GM18505 (cell line): ENCODE results near the gene TSPAN13.

ENCODE experiments used
- ATAC-seq: cut with Tn5 transposase; IDR thresholded peaks from one replicate; pipeline ENCODE4 v1.9.1; 2021; ENCODE audit not compliant: unreplicated experiment
- POLR2A ChIP-seq: IDR thresholded peaks from 4 replicates; pipeline ENCODE4 v1.6.1; 2011; ENCODE audit warnings: borderline replicate concordance; ENCODE audit not compliant: insufficient read depth, insufficient read length; ENCODE audit errors: extremely low read depth

TSPAN13 gene

DNA sequence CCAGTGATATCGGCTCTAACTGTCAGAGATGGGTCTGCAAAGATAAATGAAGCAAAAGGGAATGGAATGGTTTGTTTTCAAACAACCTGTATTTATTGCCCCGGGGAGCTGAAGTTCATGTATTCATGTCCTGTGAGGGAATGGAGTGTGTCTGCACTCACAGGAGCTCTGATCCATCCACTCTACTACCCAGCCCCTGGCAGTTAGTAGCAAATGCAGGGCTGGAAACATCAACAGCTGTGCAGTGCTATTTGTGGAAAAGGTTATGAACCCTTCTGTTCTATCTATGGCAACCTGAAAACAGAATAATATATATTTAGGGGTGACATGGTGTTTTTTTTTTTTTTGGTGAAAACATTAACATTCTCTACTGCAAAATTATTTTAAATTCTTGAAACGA lies 41.4 kb downstream of the TSPAN13 start:
- TF ChIP-seq POLR2A: no peak
- no peak for ATAC-seq

DNA sequence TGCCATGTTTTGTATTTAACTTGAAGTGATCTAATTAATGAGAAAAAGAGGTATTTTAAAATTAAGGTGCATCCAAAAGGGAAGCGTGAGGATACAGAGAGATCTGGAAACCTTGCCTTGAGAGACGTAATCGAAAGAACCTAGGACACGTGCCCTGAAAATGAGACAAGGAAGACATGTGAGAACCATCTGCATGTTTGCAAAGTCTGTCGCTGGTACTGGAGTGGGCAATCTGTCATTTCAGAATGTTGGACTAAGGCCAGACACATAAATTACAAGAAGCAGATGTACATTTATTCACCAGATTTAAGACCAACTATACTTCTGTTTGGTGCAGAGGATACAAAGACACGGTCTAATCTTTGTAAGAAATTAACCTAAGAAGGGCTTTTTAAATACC lies 42.1 kb downstream of the TSPAN13 start:
- TF ChIP-seq POLR2A: no peak
- ATAC-seq: no peak

DNA sequence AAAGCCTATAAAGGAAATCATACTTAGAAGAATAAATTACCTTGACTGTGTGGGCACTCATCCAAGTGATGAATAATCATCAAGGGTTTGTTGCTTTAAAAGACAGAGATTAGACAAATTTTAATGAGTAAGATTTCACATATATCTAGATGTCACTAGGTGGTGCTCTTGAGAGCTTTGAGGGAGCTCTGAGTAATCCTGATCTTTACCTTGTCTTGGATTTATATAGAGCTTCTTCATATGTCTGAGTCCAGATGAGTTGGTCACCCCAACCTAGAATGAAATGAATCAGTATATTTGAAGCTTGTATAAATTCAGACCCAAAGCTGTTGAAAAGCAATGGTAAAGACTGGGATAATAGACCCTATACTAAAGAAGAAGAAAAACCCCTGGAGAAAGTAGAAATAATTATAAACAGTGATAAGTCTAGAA lies 47.6 kb downstream of the TSPAN13 start:
- no peak for TF ChIP-seq POLR2A
- ATAC-seq: peak; percentile 58

DNA sequence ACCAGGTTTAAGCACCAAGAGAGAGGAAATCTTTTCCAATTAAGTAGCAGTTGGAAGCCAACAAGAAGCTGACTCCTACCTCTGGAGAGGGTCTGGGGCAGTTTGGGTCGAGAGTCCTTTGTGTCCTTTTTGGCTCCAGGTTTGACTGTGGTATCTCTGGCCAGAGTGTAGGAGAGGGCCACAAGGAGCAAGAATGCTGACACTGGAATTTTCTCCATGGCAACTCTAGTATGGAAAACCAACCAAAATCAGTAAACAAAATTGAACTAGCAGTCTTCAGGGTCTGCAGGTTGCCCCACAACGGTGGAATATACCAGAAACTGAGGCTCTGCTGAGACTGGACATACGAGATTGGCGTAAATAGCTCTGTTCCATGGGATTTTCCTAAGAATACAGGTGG lies 48.0 kb downstream of the TSPAN13 start:
- TF ChIP-seq POLR2A: no peak
- ATAC-seq: no peak

DNA sequence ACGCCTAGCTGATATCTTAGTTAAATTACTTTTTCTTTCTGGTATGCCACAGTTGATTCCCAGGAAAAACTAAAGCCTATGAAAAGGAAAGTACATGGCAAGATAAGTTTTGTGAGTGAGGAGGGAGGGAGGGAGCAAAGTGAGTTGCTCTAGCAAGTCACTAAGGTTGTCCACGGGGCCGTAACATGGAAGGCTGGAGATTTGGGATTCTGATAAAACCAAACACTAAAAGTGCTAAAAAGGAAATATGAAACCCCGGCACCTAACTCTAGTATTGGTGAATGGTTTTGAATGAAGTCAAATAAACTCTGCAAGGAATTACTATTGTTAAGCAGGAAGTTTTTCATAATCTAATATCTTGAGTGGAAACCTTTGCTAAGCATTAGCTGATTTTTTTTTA lies 49.6 kb downstream of the TSPAN13 start:
- no peak for TF ChIP-seq POLR2A
- no peak for ATAC-seq

DNA sequence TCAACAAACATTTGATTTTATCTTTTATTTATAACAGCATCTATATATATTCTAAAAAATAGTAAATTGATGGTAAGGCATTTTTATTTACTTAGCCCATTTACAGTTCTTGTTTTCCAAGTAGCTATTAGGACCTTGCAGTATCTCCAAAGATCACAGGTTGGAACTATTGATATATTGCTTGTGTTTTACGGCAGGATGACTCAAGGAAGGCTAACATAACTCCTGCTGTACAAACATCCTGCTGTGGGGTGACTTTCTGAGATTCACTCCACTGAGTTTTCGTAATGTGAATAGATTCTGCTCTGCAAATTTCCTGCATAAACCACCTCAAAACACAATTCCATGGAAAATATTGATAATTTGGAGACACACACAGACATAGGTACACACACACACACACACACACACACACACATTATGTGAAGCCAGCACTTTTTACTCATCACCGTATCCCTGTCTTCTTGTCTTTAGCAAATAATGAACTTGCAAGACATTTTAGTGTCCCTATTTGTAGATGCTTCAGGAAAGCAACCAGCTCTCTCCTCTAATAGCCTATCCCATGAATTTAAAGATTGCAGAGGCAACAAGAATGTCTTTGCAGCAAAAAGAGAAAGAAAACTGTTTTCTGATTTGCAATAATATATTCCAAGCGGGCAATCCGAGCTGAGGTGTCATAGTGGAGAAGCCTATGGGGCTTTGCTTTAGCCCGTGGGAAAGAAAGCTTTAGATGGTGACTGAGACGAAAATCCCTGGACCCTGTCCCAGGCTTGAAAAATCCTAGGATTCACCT lies 50.5 kb downstream of the TSPAN13 start:
- no peak for TF ChIP-seq POLR2A
- ATAC-seq: no peak

DNA sequence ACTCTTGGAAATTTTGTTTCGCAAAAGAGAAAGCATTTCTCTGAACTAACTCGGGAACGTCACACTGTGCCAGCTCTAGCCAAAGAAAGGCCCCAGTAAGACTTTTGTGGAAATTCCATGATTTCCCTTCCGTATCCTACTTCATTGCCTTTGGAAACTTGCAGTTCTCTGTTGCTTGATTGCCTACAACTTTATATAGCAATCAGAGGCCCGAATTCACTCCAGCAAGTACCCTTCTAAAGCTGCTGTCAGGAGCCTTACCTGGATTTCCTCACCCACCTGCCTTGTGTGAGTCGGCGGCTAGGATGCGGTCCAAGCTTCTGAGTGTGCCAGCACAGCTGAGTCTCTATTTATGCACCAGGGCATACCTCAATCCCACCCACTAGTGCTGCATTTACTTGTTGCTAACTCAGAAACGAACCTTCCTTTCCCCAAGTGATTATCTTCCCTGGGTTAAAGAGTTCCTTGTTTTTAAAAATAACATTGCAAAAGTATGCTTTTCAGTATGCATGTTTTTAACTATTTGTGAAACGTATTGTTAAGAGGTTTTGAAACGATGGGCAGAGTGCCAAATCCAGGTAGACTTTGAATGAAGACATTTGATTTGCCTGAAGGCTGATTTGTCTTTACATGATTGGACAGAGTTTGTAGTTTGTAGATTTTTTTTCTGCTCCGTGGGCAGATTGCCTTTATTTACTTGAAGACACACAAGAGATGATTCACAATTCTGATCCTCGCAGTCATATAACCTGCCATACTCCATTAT lies 51.3 kb downstream of the TSPAN13 start, which contains the start of gene AGR2:
Gene AGR2 (minus strand): TSS at position 326 of the 766 bp plus-strand sequence. CDS start 3,203 bp downstream, outside the sequence.
- ATAC-seq: no peak
- TF ChIP-seq POLR2A: no peak

DNA sequence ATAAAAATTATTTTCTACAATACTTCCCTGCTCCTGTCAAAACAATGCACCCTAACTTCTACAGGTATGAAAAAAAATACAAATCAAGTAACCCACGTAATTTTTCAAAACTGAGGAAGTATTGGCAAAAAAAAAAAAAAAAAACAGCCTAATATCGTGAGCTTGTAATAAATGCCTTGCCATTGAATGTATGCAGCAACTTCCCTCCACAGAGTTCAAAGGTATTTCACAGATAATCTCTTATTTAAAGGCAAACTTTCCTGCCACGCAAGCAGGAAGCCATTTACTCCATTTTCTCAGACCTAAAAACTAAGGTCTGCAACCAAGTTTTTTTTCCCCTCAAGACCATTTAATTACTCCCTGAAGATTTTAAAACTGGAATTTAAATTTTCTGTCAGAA lies 51.9 kb downstream of the TSPAN13 start:
- no peak for ATAC-seq
- no peak for TF ChIP-seq POLR2A

DNA sequence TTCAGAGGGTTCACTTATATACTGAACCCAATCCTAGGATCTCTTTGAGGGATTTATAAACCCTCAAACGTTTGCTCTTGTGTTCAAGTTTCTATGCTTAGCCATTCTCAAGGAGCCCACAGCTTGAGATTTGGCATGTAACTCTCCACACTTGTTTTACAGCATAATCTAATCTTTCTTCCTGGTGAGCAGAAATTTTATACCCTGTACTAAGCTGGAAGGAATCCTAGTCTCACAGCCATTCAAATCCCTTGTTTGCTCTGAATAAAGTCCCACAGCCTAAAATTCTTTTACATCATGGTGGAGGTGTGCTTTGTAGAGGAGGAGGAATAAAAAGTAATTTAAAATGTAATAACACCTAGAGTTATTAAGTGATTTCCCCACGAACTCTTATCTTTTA lies 56.6 kb downstream of the TSPAN13 start:
- ATAC-seq: no peak
- TF ChIP-seq POLR2A: no peak

DNA sequence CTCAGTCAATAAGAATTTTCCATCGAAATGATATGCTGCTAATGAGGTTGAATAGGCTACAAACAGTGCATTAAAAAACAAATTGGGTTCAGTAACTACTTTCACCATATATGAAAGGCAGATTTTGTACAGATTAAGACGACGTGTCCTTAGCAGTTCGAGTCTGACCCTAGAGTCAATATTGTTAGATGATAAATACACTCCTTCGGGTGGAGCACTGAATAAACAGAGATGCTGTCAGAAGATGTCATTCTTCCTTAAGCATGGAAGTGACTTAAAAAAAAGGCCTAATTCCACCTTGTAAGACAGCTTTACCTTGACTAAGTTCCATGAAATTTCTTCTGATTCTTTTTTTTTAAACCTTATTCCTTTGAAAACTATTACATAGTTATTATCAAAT lies 57.0 kb downstream of the TSPAN13 start:
- no peak for TF ChIP-seq POLR2A
- ATAC-seq: no peak

DNA sequence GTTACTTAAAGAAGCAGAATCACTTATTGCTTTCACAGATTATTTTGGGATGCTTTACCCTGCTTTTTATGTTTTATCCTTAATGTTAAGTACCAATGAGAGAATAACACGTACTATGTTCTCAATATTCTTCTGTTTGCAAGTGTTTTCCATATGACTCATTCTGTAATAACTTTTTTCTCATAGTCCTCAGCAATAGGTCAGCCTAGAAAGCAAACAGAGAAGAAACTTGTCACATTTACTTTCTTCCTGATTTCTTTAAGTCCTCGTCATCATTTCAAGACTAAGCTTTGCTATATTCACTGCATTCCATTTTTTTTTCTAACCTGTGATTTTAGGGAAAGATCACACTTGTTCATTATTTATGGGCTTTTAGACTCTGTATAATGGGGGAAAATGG lies 58.0 kb downstream of the TSPAN13 start:
- ATAC-seq: no peak
- TF ChIP-seq POLR2A: no peak

DNA sequence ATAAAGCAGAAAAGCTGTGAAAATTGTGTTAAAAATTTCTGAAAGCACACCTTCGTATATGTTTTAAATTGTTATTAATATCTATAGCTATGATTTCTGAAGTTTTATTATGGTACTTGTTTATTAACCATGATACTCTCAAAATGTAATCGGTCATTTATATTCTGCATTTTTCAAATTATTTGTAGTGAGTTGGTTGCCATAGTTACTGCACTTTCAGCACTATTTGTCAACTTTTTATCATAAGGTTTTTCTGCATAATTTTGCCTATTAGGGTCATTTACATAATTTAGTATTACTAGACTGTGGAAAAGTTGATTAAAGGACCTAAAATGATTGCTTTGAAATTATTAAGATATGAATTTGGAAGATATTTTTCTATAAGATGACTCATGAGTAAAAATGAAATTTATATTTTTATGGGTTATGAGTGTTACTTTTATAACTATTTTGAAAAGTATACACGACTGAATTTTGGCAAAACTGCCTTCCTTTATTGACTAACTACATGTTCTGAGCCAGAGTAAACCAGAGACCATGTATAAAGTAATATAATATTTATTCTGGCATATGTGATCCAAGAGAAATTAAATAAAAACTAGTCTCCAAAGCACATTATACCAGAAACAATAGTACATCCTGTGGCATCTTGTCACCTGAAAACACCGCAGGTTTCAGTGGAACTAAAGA lies 59.1 kb downstream of the TSPAN13 start:
- no peak for ATAC-seq
- TF ChIP-seq POLR2A: no peak

DNA sequence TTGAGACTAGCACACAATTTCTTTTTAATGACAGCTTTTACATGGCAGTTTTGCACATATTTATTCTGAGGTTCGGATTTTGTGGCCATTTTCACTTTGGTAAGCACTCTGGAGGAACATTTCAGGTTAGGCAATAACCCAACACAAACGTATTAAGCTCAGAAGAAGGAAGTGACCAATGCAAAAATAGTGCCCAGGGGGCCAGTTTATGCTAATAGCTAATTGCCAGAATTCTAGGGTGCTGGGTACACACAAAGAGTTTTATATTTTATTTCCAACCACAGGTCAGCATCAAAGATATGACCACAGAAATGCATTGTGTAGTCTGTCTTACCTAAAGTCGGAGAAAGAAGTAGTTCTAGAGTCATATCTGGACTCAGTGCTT lies 59.7 kb downstream of the TSPAN13 start:
- no peak for ATAC-seq
- no peak for TF ChIP-seq POLR2A
